GM19467 (cell line): ENCODE measurements around the gene MINDY4.

Experiments used
- ATAC-seq: cut with Tn5 transposase; IDR thresholded peaks from one replicate; pipeline ENCODE4 v1.9.1; 2021; ENCODE audit warnings: mild to moderate bottlenecking, moderate library complexity; ENCODE audit not compliant: unreplicated experiment

The MINDY4 gene

GRCh38 chr7:30912986-30913811 lies 142.0 kb downstream of the MINDY4 start:
- no peak for ATAC-seq

- no peak for ATAC-seq
Measured at GRCh38 chr7:30913821-30914515, 142.8 kb downstream of the MINDY4 start.

- ATAC-seq: no peak
Measured at GRCh38 chr7:30914596-30914995, 143.4 kb downstream of the MINDY4 start.

- ATAC-seq: no peak
Measured at GRCh38 chr7:30915005-30915601, 143.9 kb downstream of the MINDY4 start.

- ATAC-seq: no peak
Measured at GRCh38 chr7:30915751-30916150, 144.5 kb downstream of the MINDY4 start.

GRCh38 chr7:30916255-30916654 lies 145.0 kb downstream of the MINDY4 start:
- ATAC-seq: no peak

- no peak for ATAC-seq
Measured at GRCh38 chr7:30916767-30917166, 145.6 kb downstream of the MINDY4 start.

GRCh38 chr7:30917216-30917893 lies 146.1 kb downstream of the MINDY4 start:
- ATAC-seq: no peak

GRCh38 chr7:30918676-30919075 lies 147.5 kb downstream of the MINDY4 start:
- ATAC-seq: no peak

- no peak for ATAC-seq
Measured at GRCh38 chr7:30920021-30920583, 148.9 kb downstream of the MINDY4 start.

GRCh38 chr7:30920584-30921539 lies 149.6 kb downstream of the MINDY4 start:
- ATAC-seq: no peak

- ATAC-seq: no peak
Measured at GRCh38 chr7:30921540-30922401, 150.6 kb downstream of the MINDY4 start.

GRCh38 chr7:30922596-30922995 lies 151.4 kb downstream of the MINDY4 start:
- no peak for ATAC-seq

- ATAC-seq: no peak
Measured at GRCh38 chr7:30923009-30923773, 152.0 kb downstream of the MINDY4 start.

GRCh38 chr7:30923774-30924413 lies 152.7 kb downstream of the MINDY4 start:
- ATAC-seq: no peak

- no peak for ATAC-seq
Measured at GRCh38 chr7:30924624-30925023, 153.4 kb downstream of the MINDY4 start.

GRCh38 chr7:30925117-30925516 lies 153.9 kb downstream of the MINDY4 start:
- no peak for ATAC-seq

- no peak for ATAC-seq
Measured at GRCh38 chr7:30925913-30926312, 154.7 kb downstream of the MINDY4 start.
